Kasumi-1 (cell line): ENCODE measurements around the gene SLC6A13.

Experiments used
- DNase-seq, 2 experiments: peaks; one replicate each; lab custom pipeline; 2025; lab: John Stamatoyannopoulos, UW

Gene SLC6A13

GRCh38 chr12:177980-178828, 84.4 kb downstream of the SLC6A13 start:
- no peak for DNase-seq

- DNase-seq, result no peak
Measured at GRCh38 chr12:177336-177979, 85.2 kb downstream of the SLC6A13 start.

GRCh38 chr12:176321-177181, 86.1 kb downstream of the SLC6A13 start:
- peak in 1 of 2 experiments; percentile 2 for DNase-seq

GRCh38 chr12:175759-176158, 86.9 kb downstream of the SLC6A13 start:
- no peak for DNase-seq

GRCh38 chr12:175250-175649, 87.4 kb downstream of the SLC6A13 start:
- no peak for DNase-seq

GRCh38 chr12:174596-174995, 88.0 kb downstream of the SLC6A13 start:
- DNase-seq, result no peak

- no peak for DNase-seq
Measured at GRCh38 chr12:174124-174523, 88.5 kb downstream of the SLC6A13 start.

- no peak for DNase-seq
Measured at GRCh38 chr12:172732-173161, 89.9 kb downstream of the SLC6A13 start.

- no peak for DNase-seq
Measured at GRCh38 chr12:171743-172676, 90.6 kb downstream of the SLC6A13 start.

- DNase-seq, result no peak
Measured at GRCh38 chr12:171276-171675, 91.4 kb downstream of the SLC6A13 start.
